Left renal pelvis (tissue), 4 donors: ENCODE measurements around the gene PRSS21. TPM values are rescaled to one million over a fixed set of nuclear protein-coding genes. Genes with fewer than 3 reads are reported as not detected.

ENCODE experiments used
- DNase-seq, 4 donors: peaks; one replicate each; pipeline ENCODE4 v3.0.0-alpha.2; 2013; ENCODE audit warnings: low read depth in 4 of 4, low spot score in 3 of 4
- polyA plus RNA-seq, 4 donors: library from polyadenylated mRNA; unstranded; fragments of 120-200 nt; gene quantifications; one replicate each; pipeline ENCODE4 v1.2.1, GENCODE V29; 2013; ENCODE audit not compliant: insufficient read length in 4 of 4

The PRSS21 gene
- polyA plus RNA-seq, 4 donors, result 0.44 TPM; not detected in 3

DNA sequence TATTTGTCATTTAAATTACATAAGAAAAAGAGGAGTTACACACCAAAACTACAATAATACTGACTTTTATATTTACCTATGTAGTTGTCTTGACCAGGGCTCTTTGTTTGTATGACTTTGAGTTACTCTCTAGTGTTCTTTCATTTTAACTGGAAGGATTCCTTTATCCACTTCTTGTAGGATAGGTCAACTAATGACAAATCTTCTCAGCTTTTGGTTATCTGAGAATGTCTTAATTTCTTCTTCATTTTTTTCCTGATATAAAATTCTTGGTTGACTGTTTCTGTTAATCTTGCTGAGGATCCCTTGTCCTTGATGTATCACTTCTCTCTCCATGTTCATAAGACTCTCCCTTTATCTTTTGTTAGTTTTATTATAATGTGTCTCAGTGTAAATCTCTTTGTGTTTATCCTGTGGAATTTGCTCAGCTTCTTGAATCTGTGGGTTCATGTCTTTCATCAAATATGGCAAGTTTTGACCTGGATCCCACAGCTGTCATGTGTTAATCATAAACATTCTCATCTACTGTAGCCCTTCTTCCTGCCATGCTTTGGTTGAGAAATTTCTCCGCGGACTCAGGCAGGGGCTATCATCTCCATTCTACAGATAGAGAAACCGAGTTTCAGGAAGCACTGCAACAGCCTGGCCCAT, 13.4 kb upstream of the PRSS21 start:
- no peak for DNase-seq

DNA sequence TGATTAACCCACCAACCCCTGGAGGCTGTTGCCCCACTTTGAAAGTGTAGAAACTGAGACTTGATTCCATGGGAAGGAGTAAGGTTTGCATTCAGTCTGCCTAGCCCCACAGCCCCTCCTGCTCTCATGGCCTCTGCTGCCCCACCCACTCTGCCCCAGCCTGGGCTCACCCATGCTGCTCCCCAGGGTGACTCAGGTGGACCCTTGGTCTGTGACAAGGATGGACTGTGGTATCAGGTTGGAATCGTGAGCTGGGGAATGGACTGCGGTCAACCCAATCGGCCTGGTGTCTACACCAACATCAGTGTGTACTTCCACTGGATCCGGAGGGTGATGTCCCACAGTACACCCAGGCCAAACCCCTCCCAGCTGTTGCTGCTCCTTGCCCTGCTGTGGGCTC, 12.3 kb upstream of the PRSS21 start:
- DNase-seq, result no peak

- DNase-seq, result no peak
Observed at GRCh38 chr16:2806286-2806685, 10.8 kb upstream of the PRSS21 start.

DNA sequence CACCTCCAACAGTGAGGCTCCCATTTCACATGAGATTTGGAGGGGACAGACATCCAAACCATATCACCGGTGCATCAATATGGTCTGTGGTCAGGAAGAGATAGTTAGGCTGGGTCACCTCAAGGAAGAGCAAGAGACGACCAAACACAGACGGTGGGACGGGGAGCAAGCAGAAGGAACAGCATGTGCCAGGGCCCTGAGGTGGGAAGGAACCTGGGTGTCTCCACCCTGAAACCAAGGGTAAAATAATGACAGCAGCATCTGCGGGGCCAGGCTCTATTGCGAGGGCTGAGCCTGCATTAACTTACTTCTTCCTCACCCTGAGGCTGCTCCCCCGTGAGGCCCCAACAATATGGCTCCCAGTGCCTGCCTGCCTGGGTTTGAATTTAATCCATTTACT, 8.9 kb upstream of the PRSS21 start:
- DNase-seq, result no peak

DNA sequence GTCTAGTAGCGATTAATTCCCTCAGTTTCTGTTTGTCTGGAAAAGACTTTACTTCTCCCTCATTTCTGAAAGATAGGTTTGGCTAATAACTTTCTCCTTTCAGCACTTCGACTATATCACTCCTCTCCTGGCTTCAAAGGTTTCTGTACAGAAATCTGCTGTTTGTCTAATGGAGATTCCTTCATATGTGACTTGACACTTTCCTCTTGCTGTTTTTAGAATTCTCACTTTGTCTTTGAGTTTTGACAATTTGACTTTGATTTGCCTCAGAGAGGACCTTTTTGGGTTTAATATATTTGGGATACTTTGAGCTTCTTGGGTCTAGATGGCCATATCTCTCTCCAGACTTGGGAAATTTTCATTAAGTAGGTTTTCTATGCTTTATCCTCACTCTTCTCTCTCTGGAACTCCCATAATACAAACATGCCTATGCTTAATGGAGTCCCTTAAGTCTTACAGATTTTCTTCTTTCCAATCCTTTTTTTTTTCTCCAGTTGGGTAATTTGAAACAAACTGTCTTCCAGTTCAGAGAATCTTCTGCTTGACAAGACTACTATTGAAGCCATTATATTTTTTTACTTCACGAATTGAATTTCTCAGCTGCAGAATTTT, 7.8 kb upstream of the PRSS21 start:
- no peak for DNase-seq

DNA sequence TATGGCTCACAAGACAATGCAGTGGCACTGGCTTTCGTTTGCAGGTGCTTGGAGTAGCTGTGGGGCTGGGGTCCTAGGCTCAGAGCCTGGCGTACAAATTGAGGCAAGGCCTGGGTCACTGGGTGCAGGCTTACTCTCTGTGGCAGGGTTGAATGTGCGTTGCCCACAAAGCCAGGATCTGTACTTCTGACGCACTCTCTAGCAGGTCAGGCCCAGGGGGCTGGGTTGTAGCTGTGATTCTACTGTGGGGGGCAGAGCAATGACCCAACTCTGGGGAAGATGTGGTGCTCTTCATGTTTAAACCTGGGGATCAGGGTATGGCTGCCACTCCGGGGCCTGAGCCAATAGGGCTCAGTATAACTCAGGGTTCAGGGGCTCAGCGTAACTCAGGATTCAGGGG, 6.4 kb upstream of the PRSS21 start:
- no peak for DNase-seq

GRCh38 chr16:2811703-2812471, 5.2 kb upstream of the PRSS21 start:
- no peak for DNase-seq

- DNase-seq, result no peak
Observed at GRCh38 chr16:2813771-2814221, 3.2 kb upstream of the PRSS21 start.

GRCh38 chr16:2814551-2815298, 2.3 kb upstream of the PRSS21 start:
- no peak for DNase-seq

GRCh38 chr16:2815299-2815771, 1.7 kb upstream of the PRSS21 start:
- no peak for DNase-seq

GRCh38 chr16:2817340-2818271, 569 bp downstream of the PRSS21 start:
- no peak for DNase-seq

DNA sequence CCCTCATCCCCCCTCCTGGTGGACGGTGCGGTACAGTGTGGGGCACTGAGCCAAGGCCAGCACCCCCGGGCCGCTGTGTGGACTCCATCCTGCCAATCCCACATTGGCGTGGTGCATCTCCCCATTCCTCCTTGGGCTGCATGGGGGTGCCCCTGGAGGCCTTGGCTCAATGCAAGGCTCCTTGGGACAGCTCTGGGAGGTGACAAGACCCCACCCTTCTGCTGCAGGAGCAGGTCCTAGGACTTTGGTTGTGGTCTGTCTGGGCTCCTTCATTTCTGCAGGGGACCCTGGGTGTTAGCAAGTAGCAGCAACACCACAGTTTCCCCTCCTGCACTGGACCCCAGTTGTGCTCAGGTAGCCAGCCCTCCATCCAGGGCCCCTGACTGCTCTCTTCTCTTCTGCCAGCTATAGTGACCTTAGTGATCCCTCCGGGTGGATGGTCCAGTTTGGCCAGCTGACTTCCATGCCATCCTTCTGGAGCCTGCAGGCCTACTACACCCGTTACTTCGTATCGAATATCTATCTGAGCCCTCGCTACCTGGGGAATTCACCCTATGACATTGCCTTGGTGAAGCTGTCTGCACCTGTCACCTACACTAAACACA, 1.3 kb downstream of the PRSS21 start:
- DNase-seq, result no peak

DNA sequence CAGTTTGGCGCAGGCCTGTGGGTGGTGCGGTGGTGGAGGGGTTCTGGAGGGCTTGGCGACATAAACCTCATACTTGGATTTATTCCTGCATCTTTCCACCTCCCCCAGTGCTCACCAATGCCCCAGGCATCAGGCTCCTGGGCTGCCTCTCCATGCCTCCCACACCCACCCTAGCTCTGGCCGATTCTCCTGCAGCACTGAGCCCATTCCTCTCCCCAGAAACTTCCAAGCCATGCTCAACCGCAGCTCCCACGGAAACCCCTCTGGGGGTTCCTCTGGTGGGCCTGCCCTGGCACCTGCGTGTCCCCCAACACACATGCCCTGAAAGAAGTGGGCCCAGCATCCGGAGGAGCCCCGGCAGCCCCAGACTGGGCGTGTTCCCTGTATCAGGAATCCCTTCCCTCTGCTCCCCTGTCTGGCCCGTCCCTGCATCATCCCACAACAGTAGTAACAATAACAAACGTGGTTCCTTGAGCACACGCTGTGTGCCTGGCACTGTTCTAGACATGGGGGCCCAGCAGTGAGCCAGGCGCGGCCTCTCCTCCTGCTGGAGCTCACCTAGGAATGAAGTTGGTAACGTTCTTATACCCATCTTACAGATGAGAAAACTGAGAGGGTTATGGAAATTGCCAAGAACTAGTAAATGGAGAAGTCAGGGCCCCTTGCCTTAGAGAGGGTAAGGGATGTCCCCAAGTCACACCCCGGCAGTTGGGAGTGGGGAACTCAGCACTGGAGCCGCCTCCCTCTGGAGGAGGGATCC, 2.3 kb downstream of the PRSS21 start:
- DNase-seq, result no peak

DNA sequence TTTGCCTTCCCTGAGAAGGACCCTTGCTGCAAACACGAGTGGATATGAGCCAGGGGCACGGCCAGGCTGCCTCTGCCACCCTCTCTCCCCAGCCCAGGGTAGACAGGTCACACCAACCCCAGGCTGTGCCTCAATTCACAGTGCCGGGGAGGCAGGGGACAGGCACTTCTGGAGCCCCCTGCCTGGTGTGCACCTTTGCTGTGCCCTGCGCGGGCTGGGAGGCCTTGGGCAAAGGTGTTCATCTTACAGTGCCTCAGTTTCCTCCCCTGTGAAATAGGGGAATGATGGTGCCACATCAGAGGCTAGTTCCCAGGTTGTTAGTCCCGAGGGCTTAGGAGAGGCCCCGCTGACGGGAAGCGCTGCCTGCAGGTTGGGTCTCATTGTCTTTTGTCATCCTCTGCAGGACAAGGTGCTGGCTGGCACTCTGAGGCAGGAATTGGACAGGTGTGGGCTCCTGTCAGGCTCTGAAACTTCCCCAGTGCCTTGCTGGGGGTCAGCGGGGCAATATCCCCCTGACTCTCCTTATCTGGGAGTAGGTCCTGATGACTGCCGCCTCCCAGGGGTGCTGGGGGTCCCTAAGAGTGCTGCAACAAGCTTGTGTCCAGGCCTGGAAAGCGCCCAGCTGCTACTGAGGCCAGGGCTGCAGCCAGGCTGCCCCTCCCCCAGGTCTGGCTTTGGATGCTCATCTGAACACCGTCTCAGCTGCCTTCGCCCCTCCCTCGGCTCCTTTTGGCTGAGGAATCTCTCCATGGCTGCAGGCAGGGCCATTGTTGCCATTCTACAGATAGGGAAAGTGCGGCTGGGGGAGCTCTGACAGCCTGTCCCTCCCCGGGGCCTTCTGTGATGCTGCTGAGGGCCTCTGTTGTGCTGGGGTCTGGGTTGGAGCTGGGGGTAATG, 3.1 kb downstream of the PRSS21 start:
- no peak for DNase-seq

DNA sequence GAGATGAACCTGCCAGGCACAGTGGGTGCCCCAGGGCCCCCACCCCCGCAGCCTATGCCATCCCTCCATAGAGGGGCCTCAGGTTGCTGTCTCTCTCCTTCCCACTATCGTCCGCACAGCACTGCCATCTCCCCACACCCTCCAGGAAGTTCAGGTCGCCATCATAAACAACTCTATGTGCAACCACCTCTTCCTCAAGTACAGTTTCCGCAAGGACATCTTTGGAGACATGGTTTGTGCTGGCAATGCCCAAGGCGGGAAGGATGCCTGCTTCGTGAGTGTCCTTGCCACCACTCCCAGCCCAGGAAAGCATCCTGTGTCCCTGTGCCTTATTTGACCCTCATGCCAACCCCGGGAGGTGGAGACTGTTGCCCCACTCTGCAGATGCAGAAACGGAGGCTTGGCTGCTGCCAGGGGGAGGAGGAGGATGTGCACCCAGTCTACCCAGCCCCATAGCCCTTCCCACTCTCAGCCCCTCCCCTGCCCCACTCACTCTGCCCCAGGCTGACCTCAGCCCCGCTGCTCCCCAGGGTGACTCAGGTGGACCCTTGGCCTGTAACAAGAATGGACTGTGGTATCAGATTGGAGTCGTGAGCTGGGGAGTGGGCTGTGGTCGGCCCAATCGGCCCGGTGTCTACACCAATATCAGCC, 3.9 kb downstream of the PRSS21 start:
- DNase-seq, result no peak

DNA sequence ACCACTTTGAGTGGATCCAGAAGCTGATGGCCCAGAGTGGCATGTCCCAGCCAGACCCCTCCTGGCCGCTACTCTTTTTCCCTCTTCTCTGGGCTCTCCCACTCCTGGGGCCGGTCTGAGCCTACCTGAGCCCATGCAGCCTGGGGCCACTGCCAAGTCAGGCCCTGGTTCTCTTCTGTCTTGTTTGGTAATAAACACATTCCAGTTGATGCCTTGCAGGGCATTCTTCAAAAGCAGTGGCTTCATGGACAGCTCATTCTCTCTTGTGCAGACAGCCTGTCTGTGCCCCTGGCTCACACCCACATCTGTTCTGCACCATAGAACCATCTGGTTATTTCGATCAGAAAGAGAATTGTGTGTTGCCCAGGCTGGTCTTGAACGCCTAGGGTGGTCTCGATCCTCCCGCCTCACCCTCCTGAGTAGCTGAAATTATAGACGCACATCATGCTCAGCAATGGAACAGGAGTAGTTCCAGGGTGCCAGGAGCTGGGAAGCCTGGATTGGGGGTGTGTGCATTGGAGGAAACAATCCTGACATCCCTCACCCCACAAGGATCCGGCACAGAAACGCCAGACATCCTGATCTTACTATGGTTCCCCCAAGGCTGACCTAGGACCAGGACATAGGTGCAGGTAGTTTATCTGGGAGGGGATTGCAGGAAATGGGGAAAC, 4.6 kb downstream of the PRSS21 start:
- no peak for DNase-seq

- DNase-seq, result no peak
Observed at GRCh38 chr16:2822158-2822495, 5.1 kb downstream of the PRSS21 start.
